Myocyte (in vitro differentiated cells): ENCODE results near the gene PTGR1. TPM values are rescaled to one million over a fixed set of nuclear protein-coding genes. Genes with fewer than 3 reads are reported as not detected.
A peak's percentile ranks its signal among the peaks of the same experiment; 100 is the strongest.
"Not testable (repeated sequence)": the region's sequence is repeated elsewhere in the genome, so short reads cannot be mapped to it uniquely, and the experiment has no call there.

Source experiments
- DNase-seq: peaks from one replicate; pipeline ENCODE4 v3.0.0-alpha.2; 2012; ENCODE audit warnings: low read depth
- total RNA-seq: library from RNA; depleted of rRNA; stranded (reverse); fragments of >200 nt; gene quantifications from 2 replicates; pipeline ENCODE4 v1.2.3, GENCODE V29; 2014

Gene PTGR1
- total RNA-seq, 1 donor from 2014 or later = 56.4 TPM

- DNase-seq = peak; percentile 70
Measured at GRCh38 chr9:111613436-111614040, 14.1 kb upstream of the PTGR1 start.

GRCh38 chr9:111610845-111611244 is 11.4 kb upstream of the PTGR1 start:
- no peak for DNase-seq

- no peak for DNase-seq
Measured at GRCh38 chr9:111610149-111610548, 10.7 kb upstream of the PTGR1 start.

GRCh38 chr9:111605041-111605559 is 5.7 kb upstream of the PTGR1 start:
- DNase-seq = no peak

GRCh38 chr9:111604054-111604615 is 4.7 kb upstream of the PTGR1 start:
- DNase-seq = no peak

- no peak for DNase-seq
Measured at GRCh38 chr9:111603041-111603440, 3.6 kb upstream of the PTGR1 start.

GRCh38 chr9:111601237-111602018 is 2.0 kb upstream of the PTGR1 start:
- peak; percentile 32 for DNase-seq

- no peak for DNase-seq
Measured at GRCh38 chr9:111599955-111600343, 502 bp upstream of the PTGR1 start.

GRCh38 chr9:111598733-111599091 is 735 bp downstream of the PTGR1 start:
- DNase-seq = no peak

- peak; percentile 59 for DNase-seq
Measured at GRCh38 chr9:111597852-111598732, 1.4 kb downstream of the PTGR1 start.

GRCh38 chr9:111588846-111589245 is 10.6 kb downstream of the PTGR1 start:
- DNase-seq = no peak

GRCh38 chr9:111586378-111586777 is 13.1 kb downstream of the PTGR1 start:
- DNase-seq = no peak

GRCh38 chr9:111582888-111583287 is 16.6 kb downstream of the PTGR1 start:
- DNase-seq = peak; percentile 35

GRCh38 chr9:111572950-111573604 is 26.4 kb downstream of the PTGR1 start:
- DNase-seq = peak; percentile 98

- not testable (repeated sequence) for DNase-seq
Measured at GRCh38 chr9:111568127-111568526, 31.3 kb downstream of the PTGR1 start.

GRCh38 chr9:111566234-111566633 is 33.2 kb downstream of the PTGR1 start:
- peak; percentile 24 for DNase-seq

- no peak for DNase-seq
Measured at GRCh38 chr9:111561165-111561719, 38.2 kb downstream of the PTGR1 start.

GRCh38 chr9:111559000-111559610 is 40.3 kb downstream of the PTGR1 start:
- DNase-seq = peak; percentile 41

- not testable (repeated sequence) for DNase-seq
Measured at GRCh38 chr9:111555425-111555824, 44.0 kb downstream of the PTGR1 start.

GRCh38 chr9:111548623-111549022 is 50.8 kb downstream of the PTGR1 start:
- no peak for DNase-seq
